ENCODE results near the gene CCNB2.

DNA sequence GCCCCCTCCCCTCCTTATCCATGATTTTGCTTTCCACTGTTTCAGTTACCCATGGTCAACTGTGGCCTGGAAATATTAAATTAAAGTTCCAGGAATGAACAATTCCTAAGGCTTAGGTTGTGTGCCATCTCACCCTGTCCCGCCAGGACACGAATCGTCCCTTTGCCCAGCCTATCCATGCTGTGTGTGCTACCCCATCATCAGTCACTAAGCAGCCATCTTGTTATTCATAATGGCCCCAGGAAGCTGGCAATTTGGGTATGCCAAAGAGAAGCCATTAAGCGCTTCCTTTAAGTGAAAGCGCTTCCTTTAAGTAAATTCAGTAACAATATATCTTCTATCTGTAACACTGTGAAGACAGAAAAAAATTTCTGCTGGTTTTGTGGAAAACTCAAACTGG, 52.5 kb downstream of the CCNB2 start:
- TF ChIP-seq, protein P1, sequence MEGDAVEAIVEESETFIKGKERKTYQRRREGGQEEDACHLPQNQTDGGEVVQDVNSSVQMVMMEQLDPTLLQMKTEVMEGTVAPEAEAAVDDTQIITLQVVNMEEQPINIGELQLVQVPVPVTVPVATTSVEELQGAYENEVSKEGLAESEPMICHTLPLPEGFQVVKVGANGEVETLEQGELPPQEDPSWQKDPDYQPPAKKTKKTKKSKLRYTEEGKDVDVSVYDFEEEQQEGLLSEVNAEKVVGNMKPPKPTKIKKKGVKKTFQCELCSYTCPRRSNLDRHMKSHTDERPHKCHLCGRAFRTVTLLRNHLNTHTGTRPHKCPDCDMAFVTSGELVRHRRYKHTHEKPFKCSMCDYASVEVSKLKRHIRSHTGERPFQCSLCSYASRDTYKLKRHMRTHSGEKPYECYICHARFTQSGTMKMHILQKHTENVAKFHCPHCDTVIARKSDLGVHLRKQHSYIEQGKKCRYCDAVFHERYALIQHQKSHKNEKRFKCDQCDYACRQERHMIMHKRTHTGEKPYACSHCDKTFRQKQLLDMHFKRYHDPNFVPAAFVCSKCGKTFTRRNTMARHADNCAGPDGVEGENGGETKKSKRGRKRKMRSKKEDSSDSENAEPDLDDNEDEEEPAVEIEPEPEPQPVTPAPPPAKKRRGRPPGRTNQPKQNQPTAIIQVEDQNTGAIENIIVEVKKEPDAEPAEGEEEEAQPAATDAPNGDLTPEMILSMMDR (conservative IDR thresholded peaks at IDR 0.05; ENCODE audit: low read length): no peak
- TF ChIP-seq EZH2phosphoT487 (IDR thresholded peaks at IDR 0.05; ENCODE audit: borderline replicate concordance): no peak

Data from Loucy (cell line).